ENCODE data around the gene FAM151A. TPM values are rescaled to one million over a fixed set of nuclear protein-coding genes. Genes with fewer than 3 reads are reported as not detected.

FAM151A gene
- total RNA-seq, 1 experiment from 2014 or later, result not detected

DNA sequence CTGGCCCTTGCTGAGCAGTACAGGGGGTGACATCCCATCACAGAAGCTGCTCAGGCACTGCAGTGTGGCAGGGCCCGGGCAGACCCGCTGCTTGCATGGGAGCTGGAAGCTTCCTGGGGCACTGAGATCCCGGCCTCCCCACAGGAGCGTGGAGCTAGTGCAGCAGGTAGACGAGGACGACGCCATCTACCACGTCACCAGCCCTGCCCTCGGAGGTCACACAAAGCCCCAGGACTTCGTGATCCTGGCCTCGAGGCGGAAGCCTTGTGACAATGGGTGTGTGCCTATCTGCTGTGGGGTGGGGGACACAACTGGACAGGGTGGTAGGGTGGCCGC, 16.4 kb downstream of the FAM151A start:
- no peaks in the 10 kb centered on the region for H3K9me3 Mint-ChIP-seq (ENCODE audit: low read depth, unreplicated experiment)
- DNase-seq, result no peak
- CTCF ChIA-PET, result no interaction called here
- H3K27me3 Mint-ChIP-seq (ENCODE audit: unreplicated experiment), result no peaks in the 10 kb centered on the region
- peaks cover 8% of the 10 kb centered on the region for H3K36me3 Mint-ChIP-seq (ENCODE audit: insufficient read depth, unreplicated experiment)
- TF ChIP-seq CTCF (IDR thresholded peaks at IDR 0.05; ENCODE audit: unreplicated experiment), result no peak
- intact Hi-C loops (cut with micrococcal nuclease; ENCODE audit: unreplicated experiment), result no loop called here
- no peak overlapping the region for H3K4me3 Mint-ChIP-seq (ENCODE audit: low read depth, unreplicated experiment)
- no TSS peak for BruUV-seq (replicated peaks)
- H3K4me1 Mint-ChIP-seq (ENCODE audit: low read depth, unreplicated experiment), result no peaks in the 10 kb centered on the region
- no peak overlapping the region for H3K27ac Mint-ChIP-seq (ENCODE audit: unreplicated experiment)

- Mint-ChIP-seq H3K36me3 (ENCODE audit: insufficient read depth, unreplicated experiment) (peaks cover 8% of the 10 kb centered on the region), H3K9me3 (ENCODE audit: low read depth, unreplicated experiment) (no peaks in the 10 kb centered on the region), H3K27me3 (ENCODE audit: unreplicated experiment) (no peaks in the 10 kb centered on the region), H3K4me1 (ENCODE audit: low read depth, unreplicated experiment) (no peaks in the 10 kb centered on the region), H3K4me3 (ENCODE audit: low read depth, unreplicated experiment) (no peak overlapping the region), H3K27ac (ENCODE audit: unreplicated experiment) (no peak overlapping the region)
- CTCF ChIA-PET, result no interaction called here
- no peak for TF ChIP-seq CTCF (IDR thresholded peaks at IDR 0.05; ENCODE audit: unreplicated experiment)
- no peak for DNase-seq
- intact Hi-C loops (cut with micrococcal nuclease; ENCODE audit: unreplicated experiment), result no loop called here
- BruUV-seq (replicated peaks), result no TSS peak
Observed at GRCh38 chr1:54606096-54606989, 17.0 kb downstream of the FAM151A start.

DNA sequence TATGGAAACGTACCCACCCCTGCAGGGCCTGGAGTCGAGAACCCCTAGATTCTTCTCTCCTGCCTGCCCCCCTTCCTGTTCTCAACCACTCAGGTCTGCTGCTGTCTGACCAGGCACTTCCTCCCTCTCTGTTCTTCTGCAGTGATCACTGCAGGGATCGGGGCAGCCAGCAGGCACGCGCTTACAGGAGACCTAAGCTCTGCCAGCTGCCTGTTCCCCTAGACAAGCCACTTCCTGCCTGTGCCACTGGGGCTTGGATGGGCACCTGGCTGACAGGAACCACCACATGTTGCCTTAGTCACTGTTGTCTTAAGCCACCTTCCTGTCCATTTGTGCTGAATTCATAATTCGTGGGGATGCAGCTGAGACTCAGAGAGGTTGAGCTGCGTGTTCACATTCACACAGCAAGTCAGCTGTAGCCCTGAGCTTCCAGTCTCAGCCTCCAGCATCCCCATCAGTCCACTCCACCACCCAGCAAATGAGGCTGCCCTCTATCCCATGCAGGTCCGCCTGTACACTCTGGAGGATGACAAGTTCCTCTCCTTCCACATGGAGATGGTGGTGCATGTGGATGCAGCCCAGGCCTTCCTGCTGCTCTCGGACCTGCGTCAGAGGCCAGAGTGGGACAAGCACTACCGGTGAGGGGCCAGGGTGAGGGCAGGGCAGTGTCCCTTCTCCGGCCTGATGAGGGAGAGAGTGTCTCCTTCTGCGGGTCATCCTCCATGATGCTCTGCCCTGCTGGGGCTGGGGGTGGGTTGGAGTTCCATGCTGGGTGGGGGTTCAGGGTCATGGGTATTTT, 18.6 kb downstream of the FAM151A start:
- no peak for DNase-seq
- Mint-ChIP-seq H3K36me3 (ENCODE audit: insufficient read depth, unreplicated experiment) (peaks cover 8% of the 10 kb centered on the region), H3K27ac (ENCODE audit: unreplicated experiment) (no peak overlapping the region), H3K9me3 (ENCODE audit: low read depth, unreplicated experiment) (no peaks in the 10 kb centered on the region), H3K4me3 (ENCODE audit: low read depth, unreplicated experiment) (no peak overlapping the region), H3K27me3 (ENCODE audit: unreplicated experiment) (no peaks in the 10 kb centered on the region), H3K4me1 (ENCODE audit: low read depth, unreplicated experiment) (no peaks in the 10 kb centered on the region)
- intact Hi-C loops (cut with micrococcal nuclease; ENCODE audit: unreplicated experiment), result no loop called here
- CTCF ChIA-PET, result no interaction called here
- no TSS peak for BruUV-seq (replicated peaks)
- TF ChIP-seq CTCF (IDR thresholded peaks at IDR 0.05; ENCODE audit: unreplicated experiment), result no peak

DNA sequence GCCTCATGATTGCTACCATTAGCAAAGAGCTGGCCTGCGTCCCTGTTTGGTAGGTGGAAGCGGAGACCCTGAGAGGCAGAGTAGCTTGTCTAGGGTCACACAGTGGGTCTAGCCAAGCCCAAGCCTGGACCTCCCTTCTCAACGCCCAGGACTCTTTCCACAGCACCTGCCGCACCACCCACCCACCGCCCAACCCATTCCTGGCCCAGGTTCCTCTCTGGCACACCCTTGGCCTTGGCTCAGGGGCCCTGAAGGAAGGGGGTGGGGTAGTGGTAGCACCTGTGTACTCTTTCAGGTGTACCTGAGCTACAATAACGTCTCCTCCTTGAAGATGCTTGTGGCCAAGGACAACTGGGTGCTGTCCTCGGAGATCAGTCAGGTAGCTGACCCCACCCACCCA, 19.3 kb downstream of the FAM151A start:
- H3K4me3 Mint-ChIP-seq (ENCODE audit: low read depth, unreplicated experiment), result no peak overlapping the region
- peaks cover 8% of the 10 kb centered on the region for H3K36me3 Mint-ChIP-seq (ENCODE audit: insufficient read depth, unreplicated experiment)
- intact Hi-C loops (cut with micrococcal nuclease; ENCODE audit: unreplicated experiment), result no loop called here
- DNase-seq, result no peak
- H3K9me3 Mint-ChIP-seq (ENCODE audit: low read depth, unreplicated experiment), result no peaks in the 10 kb centered on the region
- no peak overlapping the region for H3K27ac Mint-ChIP-seq (ENCODE audit: unreplicated experiment)
- no peak for TF ChIP-seq CTCF (IDR thresholded peaks at IDR 0.05; ENCODE audit: unreplicated experiment)
- CTCF ChIA-PET, result no interaction called here
- H3K4me1 Mint-ChIP-seq (ENCODE audit: low read depth, unreplicated experiment), result no peaks in the 10 kb centered on the region
- H3K27me3 Mint-ChIP-seq (ENCODE audit: unreplicated experiment), result no peaks in the 10 kb centered on the region
- BruUV-seq (replicated peaks), result no TSS peak
